ENCODE measurements around the gene RPP25L. TPM values are rescaled to one million over a fixed set of nuclear protein-coding genes. Genes with fewer than 3 reads are reported as not detected.

RPP25L gene
- total RNA-seq, 1 donor from 2014 or later, result 7.2 TPM

DNA sequence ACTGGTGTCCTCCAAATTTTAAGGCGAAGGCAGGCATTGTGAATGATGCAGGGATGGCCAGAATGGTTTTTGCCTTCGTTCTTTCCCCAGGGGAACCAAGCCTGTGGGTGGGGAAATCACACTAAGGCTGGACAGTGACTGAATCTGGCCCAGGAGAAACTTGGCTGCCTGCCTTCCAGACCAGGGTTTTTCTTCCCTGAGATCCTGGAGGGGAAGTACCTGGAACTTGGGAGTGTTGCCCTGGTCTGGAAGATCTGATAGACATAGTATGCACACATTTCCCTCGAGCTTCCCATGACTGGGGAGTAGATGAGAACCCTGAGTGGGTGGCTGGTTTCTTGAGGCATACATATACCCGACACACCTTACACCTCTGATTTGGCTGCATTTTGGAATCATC lies 39.4 kb upstream of the RPP25L start:
- H3K4me1 ChIP-seq, result peaks cover 35 to 65% of the 10 kb centered on the region in 2 donors
- TF ChIP-seq CTCF (IDR thresholded peaks at IDR 0.05), result no peak
- no peak for DNase-seq (ENCODE audit: low spot score in 2 of 2)
- H3K36me3 ChIP-seq, result peaks cover 17 to 21% of the 10 kb centered on the region in 2 donors
- intact Hi-C loops (cut with DNase I), result loop anchor here (5.0 to 10.0 kb wide), 2 partner anchors 341 to 423 kb away; partner anchors contain the start of genes FANCG and VCP
- peak overlapping the region; percentile 42 to 65 for H3K4me3 ChIP-seq
- H3K27ac ChIP-seq, result peak overlapping the region; percentile 89 to 96
- H3K27me3 ChIP-seq, result no peaks in the 10 kb centered on the region
- no peaks in the 10 kb centered on the region for H3K9me3 ChIP-seq

DNA sequence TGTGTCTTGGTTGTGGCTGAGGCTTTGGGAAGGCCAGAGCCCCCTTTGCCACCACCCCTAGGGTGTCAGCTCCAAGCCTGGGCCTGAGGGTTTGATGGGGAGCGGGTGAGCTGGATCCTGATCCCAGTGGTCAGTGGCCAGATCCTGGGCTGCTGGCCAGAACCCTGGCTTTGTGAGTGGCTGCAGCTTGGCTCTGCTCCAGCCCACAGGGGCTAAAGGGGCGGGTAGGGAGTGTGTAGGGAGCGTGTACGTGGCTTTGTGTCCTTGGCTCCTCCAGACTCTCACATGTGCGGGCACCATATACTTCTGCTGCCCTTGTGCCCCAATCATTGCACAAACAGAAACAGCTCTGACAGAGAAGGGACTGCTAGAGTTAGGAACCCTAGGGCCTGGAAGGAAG lies 38.9 kb upstream of the RPP25L start:
- H3K4me3 ChIP-seq, result no peak overlapping the region
- peaks cover 39 to 69% of the 10 kb centered on the region in 2 donors for H3K4me1 ChIP-seq
- H3K27ac ChIP-seq, result peak overlapping the region; percentile 89 to 96
- intact Hi-C loops (cut with DNase I), result loop anchor here (5.0 to 10.0 kb wide), 2 partner anchors 341 to 424 kb away; partner anchors contain the start of genes FANCG and VCP
- peaks cover 17 to 21% of the 10 kb centered on the region in 2 donors for H3K36me3 ChIP-seq
- no peaks in the 10 kb centered on the region for H3K27me3 ChIP-seq
- no peak for DNase-seq (ENCODE audit: low spot score in 2 of 2)
- H3K9me3 ChIP-seq, result no peaks in the 10 kb centered on the region
- no peak for TF ChIP-seq CTCF (IDR thresholded peaks at IDR 0.05)

DNA sequence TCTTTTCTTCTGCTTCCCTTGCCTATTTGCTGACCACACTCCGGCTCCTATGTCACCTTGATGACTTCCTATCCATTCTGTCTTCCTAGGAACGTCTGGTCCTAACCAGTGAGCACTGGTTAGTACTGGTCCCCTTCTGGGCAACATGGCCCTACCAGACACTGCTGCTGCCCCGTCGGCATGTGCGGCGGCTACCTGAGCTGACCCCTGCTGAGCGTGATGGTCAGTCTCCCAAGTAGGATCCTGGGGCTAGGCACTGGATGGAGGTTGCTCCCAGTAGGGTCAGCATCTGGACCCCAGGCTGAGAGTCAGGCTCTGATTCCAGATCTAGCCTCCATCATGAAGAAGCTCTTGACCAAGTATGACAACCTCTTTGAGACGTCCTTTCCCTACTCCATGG lies 36.8 kb upstream of the RPP25L start:
- no peak overlapping the region for H3K4me3 ChIP-seq
- no peaks in the 10 kb centered on the region for H3K27me3 ChIP-seq
- peak overlapping the region in 1 of 2 donors; percentile 83 for H3K27ac ChIP-seq
- intact Hi-C loops (cut with DNase I), result loop anchor here (5.0 kb wide), 1 partner anchor 514 kb away; the partner anchor contains the start of gene UNC13B
- no peak for TF ChIP-seq CTCF (IDR thresholded peaks at IDR 0.05)
- H3K36me3 ChIP-seq, result peaks cover 17 to 21% of the 10 kb centered on the region in 2 donors
- H3K4me1 ChIP-seq, result peaks cover 30 to 47% of the 10 kb centered on the region in 2 donors
- no peaks in the 10 kb centered on the region for H3K9me3 ChIP-seq
- no peak for DNase-seq (ENCODE audit: low spot score in 2 of 2)

GRCh38 chr9:34647651-34648050 lies 35.8 kb upstream of the RPP25L start:
- peak overlapping the region; percentile 69 to 80 for H3K4me3 ChIP-seq
- TF ChIP-seq CTCF (IDR thresholded peaks at IDR 0.05), result no peak
- no peaks in the 10 kb centered on the region for H3K9me3 ChIP-seq
- H3K27ac ChIP-seq, result peak overlapping the region; percentile 80 to 83
- intact Hi-C loops (cut with DNase I), result loop anchor here (2.0 to 5.0 kb wide), 3 partner anchors 17 to 515 kb away; partner anchors contain the start of genes DCTN3 and UNC13B
- peaks cover 20 to 37% of the 10 kb centered on the region in 2 donors for H3K4me1 ChIP-seq
- H3K27me3 ChIP-seq, result no peaks in the 10 kb centered on the region
- no peak for DNase-seq (ENCODE audit: low spot score in 2 of 2)
- peaks cover 17 to 21% of the 10 kb centered on the region in 2 donors for H3K36me3 ChIP-seq

DNA sequence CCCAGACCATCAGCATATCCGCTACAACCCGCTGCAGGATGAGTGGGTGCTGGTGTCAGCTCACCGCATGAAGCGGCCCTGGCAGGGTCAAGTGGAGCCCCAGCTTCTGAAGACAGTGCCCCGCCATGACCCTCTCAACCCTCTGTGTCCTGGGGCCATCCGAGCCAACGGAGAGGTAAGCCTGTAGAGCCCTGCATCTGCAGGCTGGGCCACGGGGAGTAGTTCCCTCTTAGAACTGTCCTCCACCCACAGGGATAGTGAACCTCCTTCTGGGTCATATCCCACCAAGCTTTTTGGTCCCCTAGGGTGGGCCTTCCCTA lies 35.1 kb upstream of the RPP25L start:
- Histone ChIP-seq H3K9me3 (no peaks in the 10 kb centered on the region), H3K36me3 (peaks cover 17 to 21% of the 10 kb centered on the region in 2 donors), H3K4me1 (peaks cover 17 to 32% of the 10 kb centered on the region in 2 donors), H3K4me3 (peak overlapping the region; percentile 69 to 80), H3K27ac (peak overlapping the region; percentile 80 to 83), H3K27me3 (no peaks in the 10 kb centered on the region)
- intact Hi-C loops (cut with DNase I), result loop anchor here (2.0 to 5.0 kb wide), 3 partner anchors 18 to 515 kb away; partner anchors contain the start of genes DCTN3 and UNC13B
- TF ChIP-seq CTCF (IDR thresholded peaks at IDR 0.05), result no peak
- no peak for DNase-seq (ENCODE audit: low spot score in 2 of 2)
